Lung (tissue), 12 donors: Measurements from ENCODE around the gene SLC17A4. TPM values are rescaled to one million over a fixed set of nuclear protein-coding genes. Genes with fewer than 3 reads are reported as not detected.

Experiments used
- ATAC-seq: fragments of 200-7000 bp; cut with Tn5 transposase; one replicate; pipeline ENCODE4 v1.9.1; 2020; ENCODE audit warnings: moderate number of reproducible peaks; ENCODE audit not compliant: insufficient read depth, low FRiP score
- DNase-seq, 3 donors: peaks; one replicate each; pipeline ENCODE4 v3.0.0-alpha.2; 2013 to 2017
- H3K27ac ChIP-seq, 2 donors: one replicate each; pipeline ENCODE4 v1.5.1; 2013; ENCODE audit warnings: mild to moderate bottlenecking in 2 of 2, moderate library complexity in 2 of 2, control low read depth in 1 of 2, inconsistent platforms in 1 of 2, low read depth in 1 of 2, low read length in 1 of 2
- H3K27me3 ChIP-seq, 3 donors: one replicate each; pipeline ENCODE4 v1.5.1; 2013; ENCODE audit warnings: low read length in 2 of 3; ENCODE audit not compliant: control insufficient read depth in 3 of 3, insufficient read depth in 3 of 3
- H3K36me3 ChIP-seq, 4 donors: one replicate each; pipeline ENCODE4 v1.5.1; 2013; ENCODE audit warnings: low read length in 4 of 4, mild to moderate bottlenecking in 1 of 4, moderate library complexity in 1 of 4; ENCODE audit not compliant: control insufficient read depth in 4 of 4, insufficient read depth in 4 of 4
- H3K4me1 ChIP-seq, 5 donors: one replicate each; pipeline ENCODE4 v1.5.1; 2013; ENCODE audit warnings: low read length in 5 of 5, mild to moderate bottlenecking in 2 of 5, moderate library complexity in 1 of 5; ENCODE audit not compliant: control insufficient read depth in 5 of 5, insufficient read depth in 5 of 5
- H3K4me3 ChIP-seq: one replicate; pipeline ENCODE4 v1.5.1; 2013; ENCODE audit warnings: mild to moderate bottlenecking, control low read depth, moderate library complexity
- H3K9ac ChIP-seq, 2 donors: one replicate each; pipeline ENCODE4 v1.5.1; 2013; ENCODE audit warnings: low read length in 2 of 2, control low read depth in 1 of 2; ENCODE audit not compliant: insufficient read depth in 1 of 2
- H3K9me3 ChIP-seq, 4 donors: one replicate each; pipeline ENCODE4 v1.5.1; 2013; ENCODE audit warnings: low read length in 3 of 4, mild to moderate bottlenecking in 1 of 4, moderate library complexity in 1 of 4; ENCODE audit not compliant: control insufficient read depth in 4 of 4, insufficient read depth in 3 of 4
- WGBS, 2 donors: extraction: QIAGEN DNeasy Blood & Tissue Kit; methylation state at CpG; one replicate each; pipeline ENCODE4 v1.1.7; 2013; 5-methylcytosine and 5-hydroxymethylcytosine counted together
- polyA plus RNA-seq, 2 donors: library from polyadenylated mRNA; stranded (reverse); fragments of 200-250 nt; gene quantifications; one replicate each; pipeline ENCODE4 v1.2.1, GENCODE V29; 2013
- total RNA-seq, 2 donors: library from RNA; depleted of rRNA in 1 of 2; stranded (reverse); fragments of >200 nt in 1 of 2; gene quantifications; one replicate each; pipeline ENCODE4 v1.2.1, GENCODE V29; 2014 to 2021
- TF ChIP-seq, protein P1 (sequence below): IDR thresholded peaks from 2 replicates; pipeline ENCODE4 v1.5.1; 2012; ENCODE audit warnings: mild to moderate bottlenecking; ENCODE audit errors: control extremely low read depth, extremely low read depth
- donor health status: control.
- donor health status: control.
- donor health status: Bipolar disorder and iron deficiency.
- donor health status: healthy.
- donor health status: DM: yes; HTN: yes; CAD: no.

SLC17A4 gene
- total and polyA plus RNA-seq, 4 donors: not detected

DNA sequence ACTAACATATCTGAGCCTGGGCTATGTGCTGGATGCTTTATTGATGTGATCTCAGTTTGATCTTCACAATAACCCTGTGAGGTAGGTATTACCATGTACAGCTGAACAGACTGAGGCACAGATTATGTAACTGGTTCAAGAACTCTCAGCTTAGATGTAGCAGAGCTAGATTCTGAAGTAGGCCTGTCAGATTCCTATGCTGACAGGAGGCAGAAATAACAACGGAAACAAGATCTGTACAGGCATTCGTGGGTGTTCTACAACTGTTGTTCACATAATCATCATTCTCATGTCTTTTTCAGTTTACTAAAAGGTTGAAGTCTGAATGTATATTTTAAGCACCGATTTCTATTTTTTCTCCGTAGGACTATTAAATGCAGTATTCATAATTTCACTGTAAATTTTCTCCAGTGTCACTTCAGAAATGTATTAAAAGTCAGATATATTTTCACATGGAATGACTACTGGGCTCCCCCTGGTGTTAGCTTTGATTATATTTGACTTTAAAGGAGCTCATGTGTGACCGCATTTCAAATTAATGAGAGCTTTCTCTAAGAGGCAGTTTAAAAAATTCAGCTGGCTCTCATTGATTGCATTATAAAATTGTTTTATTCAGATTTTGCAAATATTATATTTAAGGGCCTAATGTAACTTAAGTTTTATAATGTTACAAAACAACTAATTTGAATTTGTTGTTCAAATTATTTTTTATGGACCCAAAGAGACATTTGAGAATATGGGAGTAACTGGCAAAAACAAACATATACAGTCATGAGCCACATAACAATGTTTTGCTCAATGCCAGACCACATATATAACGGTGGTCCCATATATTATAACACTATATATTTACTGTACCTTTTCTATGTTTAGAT lies 36.4 kb upstream of the SLC17A4 start:
- DNase-seq (peak in 2 of 3 donors; percentile 64 to 68), ATAC-seq (no peak)
- Histone ChIP-seq H3K27me3 (no peaks in the 10 kb centered on the region), H3K27ac (no peak overlapping the region), H3K4me1 (peaks cover 0 to 3% (median 0%) of the 10 kb centered on the region in 5 donors), H3K9ac (no peak overlapping the region), H3K9me3 (no peaks in the 10 kb centered on the region), H3K4me3 (no peak overlapping the region), H3K36me3 (no peaks in the 10 kb centered on the region)
- WGBS, 2 donors: 61 to 75% methylated on average over 6 of the region's 6 CpGs
- TF ChIP-seq, protein P1, sequence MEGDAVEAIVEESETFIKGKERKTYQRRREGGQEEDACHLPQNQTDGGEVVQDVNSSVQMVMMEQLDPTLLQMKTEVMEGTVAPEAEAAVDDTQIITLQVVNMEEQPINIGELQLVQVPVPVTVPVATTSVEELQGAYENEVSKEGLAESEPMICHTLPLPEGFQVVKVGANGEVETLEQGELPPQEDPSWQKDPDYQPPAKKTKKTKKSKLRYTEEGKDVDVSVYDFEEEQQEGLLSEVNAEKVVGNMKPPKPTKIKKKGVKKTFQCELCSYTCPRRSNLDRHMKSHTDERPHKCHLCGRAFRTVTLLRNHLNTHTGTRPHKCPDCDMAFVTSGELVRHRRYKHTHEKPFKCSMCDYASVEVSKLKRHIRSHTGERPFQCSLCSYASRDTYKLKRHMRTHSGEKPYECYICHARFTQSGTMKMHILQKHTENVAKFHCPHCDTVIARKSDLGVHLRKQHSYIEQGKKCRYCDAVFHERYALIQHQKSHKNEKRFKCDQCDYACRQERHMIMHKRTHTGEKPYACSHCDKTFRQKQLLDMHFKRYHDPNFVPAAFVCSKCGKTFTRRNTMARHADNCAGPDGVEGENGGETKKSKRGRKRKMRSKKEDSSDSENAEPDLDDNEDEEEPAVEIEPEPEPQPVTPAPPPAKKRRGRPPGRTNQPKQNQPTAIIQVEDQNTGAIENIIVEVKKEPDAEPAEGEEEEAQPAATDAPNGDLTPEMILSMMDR: no peak

DNA sequence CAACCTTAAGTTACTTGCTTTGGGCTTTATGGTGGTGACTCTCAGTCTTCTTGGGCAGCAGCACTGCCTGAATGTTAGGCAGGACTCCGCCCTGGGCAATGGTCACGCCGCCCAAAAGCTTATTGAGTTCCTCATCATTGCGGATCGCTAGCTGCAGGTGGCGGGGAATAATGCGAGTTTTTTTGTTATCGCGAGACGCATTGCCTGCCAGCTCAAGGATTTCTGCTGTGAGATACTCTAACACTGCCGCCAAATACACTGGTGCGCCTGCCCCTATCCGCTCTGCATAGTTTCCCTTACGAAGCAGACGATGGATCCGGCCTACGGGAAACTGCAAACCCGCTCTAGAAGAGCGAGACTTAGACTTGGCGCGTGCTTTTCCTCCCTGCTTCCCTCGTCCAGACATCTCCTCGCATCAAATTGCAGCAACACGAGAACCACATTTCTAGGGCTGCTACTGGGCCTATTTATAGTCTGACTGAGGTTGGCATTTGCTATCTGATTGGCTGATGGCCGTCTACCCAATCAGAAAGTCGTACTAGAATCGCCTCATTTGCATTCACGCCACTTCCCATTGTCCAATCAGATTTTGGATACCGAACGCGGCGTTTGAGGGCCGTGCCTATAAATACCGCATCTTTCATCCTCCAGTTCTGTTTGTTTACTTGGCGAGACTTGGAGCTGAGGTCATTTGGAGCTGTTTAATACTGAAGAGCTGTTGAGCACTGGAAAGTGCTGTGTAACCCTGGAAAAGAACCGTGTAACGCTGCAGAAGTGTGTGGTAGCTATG lies 28.2 kb upstream of the SLC17A4 start:
- 88 to 95% methylated on average over 37 of the region's 37 CpGs for WGBS, 2 donors
- H3K4me1 ChIP-seq: no peaks in the 10 kb centered on the region
- H3K4me3 ChIP-seq: no peak overlapping the region
- H3K27me3 ChIP-seq: no peaks in the 10 kb centered on the region
- H3K9me3 ChIP-seq: no peaks in the 10 kb centered on the region
- TF ChIP-seq, protein P1: no peak
- ATAC-seq: no peak
- H3K9ac ChIP-seq: no peak overlapping the region
- no peak overlapping the region for H3K27ac ChIP-seq
- H3K36me3 ChIP-seq: no peaks in the 10 kb centered on the region
- DNase-seq: no peak

DNA sequence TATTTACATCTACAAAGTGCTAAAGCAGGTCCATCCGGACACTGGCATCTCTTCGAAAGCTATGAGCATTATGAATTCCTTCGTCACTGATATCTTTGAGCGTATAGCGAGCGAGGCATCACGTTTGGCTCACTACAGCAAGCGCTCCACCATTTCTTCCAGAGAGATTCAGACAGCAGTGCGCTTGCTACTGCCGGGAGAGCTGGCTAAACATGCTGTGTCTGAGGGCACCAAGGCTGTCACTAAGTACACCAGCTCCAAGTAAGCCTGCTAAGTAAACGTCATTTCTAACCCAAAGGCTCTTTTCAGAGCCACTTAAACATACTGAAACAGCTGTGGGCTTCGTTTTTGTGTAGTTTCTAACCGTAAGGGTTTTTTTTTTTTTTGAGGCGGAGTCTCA lies 27.5 kb upstream of the SLC17A4 start:
- 73 to 91% methylated on average over 14 of the region's 14 CpGs for WGBS, 2 donors
- no peak overlapping the region for H3K27ac ChIP-seq
- no peaks in the 10 kb centered on the region for H3K4me1 ChIP-seq
- H3K4me3 ChIP-seq: no peak overlapping the region
- no peak overlapping the region for H3K9ac ChIP-seq
- no peaks in the 10 kb centered on the region for H3K36me3 ChIP-seq
- ATAC-seq (no peak), DNase-seq (peak in 1 of 3 donors; percentile 19)
- H3K27me3 ChIP-seq: no peaks in the 10 kb centered on the region
- H3K9me3 ChIP-seq: no peaks in the 10 kb centered on the region
- TF ChIP-seq, protein P1: no peak
